Calu3 (cell line): ENCODE data around the gene DSC1. TPM values are rescaled to one million over a fixed set of nuclear protein-coding genes. Genes with fewer than 3 reads are reported as not detected.

Source experiments
- BruUV-seq: library from RNA; stranded (reverse); fragments of 400-500 nt; replicated peaks from 2 replicates; lab custom pipeline; 2021; lab: Mats Ljungman, UMichigan
- CTCF ChIA-PET: fragments of 300-600 bp; sonication (Branson Sonifier 250); formaldehyde crosslinking; loops from one replicate; lab custom pipeline; 2022; ENCODE audit warnings: antibody characterized with exemption; lab: Charles Lee
- DNase-seq: peaks from one replicate; pipeline ENCODE4 v3.0.0; 2022
- H3K27ac Mint-ChIP-seq: one replicate; pipeline ENCODE4 v1.8.0; 2022; ENCODE audit warnings: mixed read lengths; ENCODE audit not compliant: unreplicated experiment
- H3K27me3 Mint-ChIP-seq: one replicate; pipeline ENCODE4 v1.8.0; 2022; ENCODE audit warnings: mixed read lengths; ENCODE audit not compliant: unreplicated experiment
- H3K36me3 Mint-ChIP-seq: one replicate; pipeline ENCODE4 v1.8.0; 2022; ENCODE audit warnings: mild to moderate bottlenecking, moderate library complexity, mixed read lengths; ENCODE audit not compliant: insufficient read depth, unreplicated experiment
- H3K4me1 Mint-ChIP-seq: one replicate; pipeline ENCODE4 v1.8.0; 2022; ENCODE audit warnings: mild to moderate bottlenecking, low read depth, mixed read lengths; ENCODE audit not compliant: unreplicated experiment
- H3K4me3 Mint-ChIP-seq: one replicate; pipeline ENCODE4 v1.8.0; 2022; ENCODE audit warnings: mild to moderate bottlenecking, low read depth, moderate library complexity, mixed read lengths; ENCODE audit not compliant: unreplicated experiment
- H3K9me3 Mint-ChIP-seq: one replicate; pipeline ENCODE4 v1.8.0; 2022; ENCODE audit warnings: low read depth, mixed read lengths; ENCODE audit not compliant: unreplicated experiment
- CTCF ChIP-seq: fragments of 200-600 bp; IDR thresholded peaks from one replicate; pipeline ENCODE4 v1.8.0; 2022; ENCODE audit warnings: antibody characterized with exemption; ENCODE audit not compliant: unreplicated experiment
- intact Hi-C: fragments of 100-400 bp; cut with micrococcal nuclease; formaldehyde crosslinking; loops from one replicate; pipeline ENCODE4 v1.10.0; 2022; ENCODE audit not compliant: unreplicated experiment
- total RNA-seq: library from RNA; stranded (reverse); gene quantifications from 2 replicates; pipeline ENCODE4 v1.2.3, GENCODE V29; 2022

The DSC1 gene
- total RNA-seq, 1 experiment from 2014 or later: not detected

GRCh38 chr18:31116853-31117595 lies 45.6 kb downstream of the DSC1 start:
- H3K36me3 Mint-ChIP-seq: no peaks in the 10 kb centered on the region

GRCh38 chr18:31112804-31113203 lies 49.9 kb downstream of the DSC1 start:
- TF ChIP-seq CTCF: no peak
- CTCF ChIA-PET: interaction anchor here (0.6 kb wide), 1 partner anchor 456 kb away, joined by 3 read pairs; no protein-coding TSS in a partner anchor
- Mint-ChIP-seq H3K9me3 (no peaks in the 10 kb centered on the region), H3K27me3 (no peaks in the 10 kb centered on the region), H3K27ac (no peak overlapping the region), H3K4me1 (no peaks in the 10 kb centered on the region), H3K36me3 (no peaks in the 10 kb centered on the region), H3K4me3 (no peak overlapping the region)
- no TSS peak for BruUV-seq
- no peak for DNase-seq
- intact Hi-C loops: no loop called here

More at GRCh38 chr18:31116853-31117595, 45.6 kb downstream of the DSC1 start:
- intact Hi-C loops: no loop called here
- no peaks in the 10 kb centered on the region for H3K9me3 Mint-ChIP-seq
- H3K4me1 Mint-ChIP-seq: no peaks in the 10 kb centered on the region
- TF ChIP-seq CTCF: no peak
- no TSS peak for BruUV-seq
- DNase-seq: no peak
- CTCF ChIA-PET: no interaction called here
- no peak overlapping the region for H3K27ac Mint-ChIP-seq
- no peaks in the 10 kb centered on the region for H3K27me3 Mint-ChIP-seq
- H3K4me3 Mint-ChIP-seq: no peak overlapping the region

- no peak for DNase-seq
- H3K4me1 Mint-ChIP-seq: peaks cover 27% of the 10 kb centered on the region
- BruUV-seq: no TSS peak
- no peak overlapping the region for H3K27ac Mint-ChIP-seq
- CTCF ChIA-PET: no interaction called here
- no peak overlapping the region for H3K4me3 Mint-ChIP-seq
- H3K27me3 Mint-ChIP-seq: no peaks in the 10 kb centered on the region
- TF ChIP-seq CTCF: no peak
- intact Hi-C loops: no loop called here
- peaks cover 19% of the 10 kb centered on the region for H3K36me3 Mint-ChIP-seq
- no peaks in the 10 kb centered on the region for H3K9me3 Mint-ChIP-seq
Observed at GRCh38 chr18:31105733-31106132, 56.9 kb downstream of the DSC1 start.

GRCh38 chr18:31104444-31104843 lies 58.2 kb downstream of the DSC1 start:
- no peak for TF ChIP-seq CTCF
- CTCF ChIA-PET: no interaction called here
- Mint-ChIP-seq H3K4me3 (no peak overlapping the region), H3K4me1 (peaks cover 37% of the 10 kb centered on the region), H3K27ac (no peak overlapping the region), H3K27me3 (no peaks in the 10 kb centered on the region), H3K9me3 (no peaks in the 10 kb centered on the region), H3K36me3 (peaks cover 32% of the 10 kb centered on the region)
- BruUV-seq: no TSS peak
- intact Hi-C loops: no loop called here
- no peak for DNase-seq
